ENCODE data around the gene MAU2. TPM values are rescaled to one million over a fixed set of nuclear protein-coding genes. Genes with fewer than 3 reads are reported as not detected.

Gene MAU2
- 23.3 and 26.7 TPM in 2 replicates for total RNA-seq

GRCh38 chr19:19320361-19321140 lies at the start of gene MAU2, which contains the start of gene SUGP1:
Gene MAU2, plus strand, starts transcription at chr19:19320829. Its CDS starts 31 bp downstream, at chr19:19320860.
Gene SUGP1, minus strand, starts transcription at chr19:19320509. Its CDS starts 13 bp downstream, at chr19:19320496.

GRCh38 chr19:19404879-19405860 lies 84.5 kb downstream of the MAU2 start, which contains the start of gene GATAD2A:
Gene GATAD2A, plus strand, starts transcription at chr19:19405675. Its CDS starts 59,671 bp downstream, at chr19:19465346.

Other genes starting within 250 kb of the MAU2 start
- gene TMEM161A, start 182.4 kb upstream of the MAU2 start, total RNA-seq, result 15.8 and 16.0 TPM in 2 replicates
- gene MEF2B, start 150.6 kb upstream of the MAU2 start, total RNA-seq, result not detected in 2 replicates
- gene BORCS8, start 128.7 kb upstream of the MAU2 start, total RNA-seq, result 15.5 and 18.9 TPM in 2 replicates
- gene RFXANK, start 128.6 kb upstream of the MAU2 start, total RNA-seq, result 38.8 and 40.3 TPM in 2 replicates
- 6.4 and 11.4 TPM in 2 replicates for gene NR2C2AP, start 117.4 kb upstream of the MAU2 start, total RNA-seq
- under 0.01 TPM in 1 of 2 replicates, not detected in the other for gene NCAN, start 108.9 kb upstream of the MAU2 start, total RNA-seq
- gene TM6SF2, start 47.5 kb upstream of the MAU2 start, total RNA-seq, result 0.53 and 0.75 TPM in 2 replicates
- gene SUGP1, start 320 bp upstream of the MAU2 start, total RNA-seq, result 28.0 and 29.2 TPM in 2 replicates
- gene GATAD2A, start 84.8 kb downstream of the MAU2 start, total RNA-seq, result 53.9 and 55.1 TPM in 2 replicates
- gene TSSK6, start 194.7 kb downstream of the MAU2 start, total RNA-seq, result 1.1 and 1.5 TPM in 2 replicates
- gene NDUFA13, start 195.4 kb downstream of the MAU2 start, total RNA-seq, result 312 and 424 TPM in 2 replicates
- 0.13 and 0.44 TPM in 2 replicates for gene YJEFN3, start 208.1 kb downstream of the MAU2 start, total RNA-seq
- under 0.01 TPM in 2 replicates for gene CILP2, start 217.4 kb downstream of the MAU2 start, total RNA-seq